ENCODE data around the gene ZBTB20. TPM values are rescaled to one million over a fixed set of nuclear protein-coding genes. Genes with fewer than 3 reads are reported as not detected.
A peak's percentile ranks its signal among the peaks of the same experiment; 100 is the strongest.
"Not testable (repeated sequence)": the region's sequence is repeated elsewhere in the genome, so short reads cannot be mapped to it uniquely, and the experiment has no call there.

ZBTB20 gene
- total RNA-seq, 6 experiments from 2014 or later = 36.7 to 59.4 (median 46.7) TPM

- 55% methylated on average over 6 of the region's 6 CpGs for WGBS (ENCODE audit: insufficient coverage, low coverage, low lambda C conversion rate, missing lambda C conversion rate)
- DNase-seq = no peak
- intact Hi-C loops (cut with DNase I) = no loop called here
Observed at GRCh38 chr3:115186351-115187148, 39.5 kb upstream of the ZBTB20 start.

GRCh38 chr3:115184859-115185572, 37.9 kb upstream of the ZBTB20 start:
- intact Hi-C loops (cut with DNase I) = not testable (repeated sequence)
- WGBS (ENCODE audit: insufficient coverage, low coverage, low lambda C conversion rate, missing lambda C conversion rate) = no CpG with 5 or more reads among the region's 32 CpGs

More at GRCh38 chr3:115186351-115187148, 39.5 kb upstream of the ZBTB20 start:
- TF ChIP-seq POLR2A (IDR thresholded peaks at IDR 0.05) (no peak), CTCF (IDR thresholded peaks at IDR 0.05) (no peak)
- H3K4me1 ChIP-seq = no peaks in the 10 kb centered on the region
- no peaks in the 10 kb centered on the region for H3K9me3 ChIP-seq
- H3K36me3 ChIP-seq = no peaks in the 10 kb centered on the region
- H3K27ac ChIP-seq = no peak overlapping the region
- ATAC-seq = no peak
- H3K27me3 ChIP-seq = no peaks in the 10 kb centered on the region
- no peak overlapping the region for H3K4me3 ChIP-seq

GRCh38 chr3:115178930-115179329, 31.8 kb upstream of the ZBTB20 start:
- not testable (repeated sequence) for H3K9me3 ChIP-seq, H3K27ac ChIP-seq, DNase-seq, ATAC-seq, H3K4me1 ChIP-seq, H3K4me3 ChIP-seq, H3K27me3 ChIP-seq, H3K36me3 ChIP-seq
- no CpG with 5 or more reads among the region's 10 CpGs for whole genome bisulfite sequencing (ENCODE audit: insufficient coverage, low coverage, low lambda C conversion rate, missing lambda C conversion rate)
- intact Hi-C loops (cut with DNase I) = loop anchor here in 1 of 2 donors (10.0 kb wide), 1 partner anchor 84 kb away; no protein-coding TSS in a partner anchor

More at GRCh38 chr3:115184859-115185572, 37.9 kb upstream of the ZBTB20 start:
- not testable (repeated sequence) for H3K27me3 ChIP-seq, ATAC-seq, H3K27ac ChIP-seq, H3K4me1 ChIP-seq, H3K9me3 ChIP-seq, H3K36me3 ChIP-seq, H3K4me3 ChIP-seq
- DNase-seq = peak in 1 of 3 donors; percentile 38

- no peak for ATAC-seq
- WGBS (ENCODE audit: insufficient coverage, low coverage, low lambda C conversion rate, missing lambda C conversion rate) = 32% methylated on average over 2 of the region's 2 CpGs
- intact Hi-C loops (cut with DNase I) = loop anchor here in 1 of 2 donors (10.0 kb wide), 1 partner anchor 75 kb away; no protein-coding TSS in a partner anchor
Observed at GRCh38 chr3:115169808-115170207, 22.7 kb upstream of the ZBTB20 start.

GRCh38 chr3:115165701-115166100, 18.6 kb upstream of the ZBTB20 start:
- Histone ChIP-seq H3K27me3 (no peaks in the 10 kb centered on the region), H3K4me1 (no peaks in the 10 kb centered on the region), H3K36me3 (no peaks in the 10 kb centered on the region), H3K9me3 (no peaks in the 10 kb centered on the region), H3K27ac (no peak overlapping the region), H3K4me3 (no peak overlapping the region)
- no peak for ATAC-seq
- intact Hi-C loops (cut with DNase I) = no loop called here
- TF ChIP-seq CTCF (IDR thresholded peaks at IDR 0.05) = no peak
- no peak for TF ChIP-seq POLR2A (IDR thresholded peaks at IDR 0.05)
- no peak for DNase-seq
- WGBS (ENCODE audit: insufficient coverage, low coverage, low lambda C conversion rate, missing lambda C conversion rate) = 43% methylated on average over 3 of the region's 3 CpGs

More at GRCh38 chr3:115169808-115170207, 22.7 kb upstream of the ZBTB20 start:
- TF ChIP-seq POLR2A (IDR thresholded peaks at IDR 0.05) = no peak
- peak; percentile 21 to 46 (median 41) for TF ChIP-seq CTCF (IDR thresholded peaks at IDR 0.05)
- Histone ChIP-seq H3K4me1 (no peaks in the 10 kb centered on the region), H3K27me3 (no peaks in the 10 kb centered on the region), H3K4me3 (no peak overlapping the region), H3K36me3 (no peaks in the 10 kb centered on the region), H3K9me3 (no peaks in the 10 kb centered on the region), H3K27ac (no peak overlapping the region)
- no peak for DNase-seq

Data from right lobe of liver (tissue), 6 donors.